Kidney (tissue), 14 donors: ENCODE data around the gene ADARB2. TPM values are rescaled to one million over a fixed set of nuclear protein-coding genes. Genes with fewer than 3 reads are reported as not detected.

Source experiments
- DNase-seq, 5 donors: peaks; one replicate each; pipeline ENCODE4 v3.0.0-alpha.2; 2013 to 2020
- FAIRE-seq: peaks from 2 replicates; lab custom pipeline; 2012; peaks lifted over from hg19 to GRCh38; lab: Jason Lieb, UNC
- H3K27ac ChIP-seq, 2 donors: one replicate each; pipeline ENCODE4 v1.7.0; 2013; ENCODE audit warnings: low read depth in 2 of 2, low read length in 2 of 2, inconsistent platforms in 1 of 2
- H3K27me3 ChIP-seq: one replicate; pipeline ENCODE4 v1.7.1; 2013; ENCODE audit warnings: low read length, inconsistent platforms; ENCODE audit not compliant: control insufficient read depth, insufficient read depth
- H3K36me3 ChIP-seq, 3 donors: one replicate each; pipeline versions ENCODE4 v1.7.0 to v1.7.1; 2013; ENCODE audit warnings: low read length in 3 of 3, control low read depth in 1 of 3, inconsistent platforms in 1 of 3; ENCODE audit not compliant: insufficient read depth in 3 of 3, control insufficient read depth in 2 of 3
- H3K4me1 ChIP-seq, 3 donors: one replicate each; pipeline versions ENCODE4 v1.7.0 to v1.7.1; 2013; ENCODE audit warnings: low read length in 3 of 3, inconsistent platforms in 1 of 3, low read depth in 1 of 3; ENCODE audit not compliant: control insufficient read depth in 2 of 3, insufficient read depth in 2 of 3
- H3K4me3 ChIP-seq, 3 donors: one replicate each; pipeline versions ENCODE4 v1.7.0 to v1.8.1; 2013; ENCODE audit warnings: low read length in 3 of 3, control low read depth in 1 of 3, inconsistent platforms in 1 of 3
- H3K9ac ChIP-seq, 3 donors: one replicate each; pipeline versions ENCODE4 v1.7.0 to v1.7.1; 2013; ENCODE audit warnings: low read length in 3 of 3, control low read depth in 1 of 3, inconsistent platforms in 1 of 3
- H3K9me3 ChIP-seq, 3 donors: one replicate each; pipeline versions ENCODE4 v1.7.0 to v1.7.1; 2013; ENCODE audit warnings: low read length in 3 of 3, control low read depth in 1 of 3, inconsistent platforms in 1 of 3; ENCODE audit not compliant: control insufficient read depth in 2 of 3, insufficient read depth in 1 of 3
- intact Hi-C: fragments of 100-400 bp; cut with DNase I; formaldehyde crosslinking; loops from one replicate; pipeline ENCODE4 v1.11.1; 2022
- polyA plus RNA-seq: library from polyadenylated mRNA; stranded (reverse); fragments of 350-450 nt; fragmentation: Illumina TruSeq; extraction: RNeasy Lipid Tissue Mini Kit (QIAGEN cat#74804); gene quantifications from one replicate; pipeline ENCODE4 v1.2.3, GENCODE V29; 2014; ENCODE audit warnings: low read depth, low replicate concordance; ENCODE audit not compliant: insufficient read depth
- total RNA-seq: library from RNA; stranded (reverse); fragmentation: NEBNext Ultra II Directional; extraction: Animal tissue kit (Norgen Biotek cat#: 25700); gene quantifications from one replicate; pipeline ENCODE4 v1.2.1, GENCODE V29; 2021
- TF ChIP-seq, protein P1 (sequence below): IDR thresholded peaks from 3 replicates; pipeline ENCODE4 v1.5.1; 2012; ENCODE audit warnings: mild to moderate bottlenecking, moderate library complexity, borderline replicate concordance; ENCODE audit not compliant: insufficient read depth; ENCODE audit errors: extremely low read depth
- donor health status: control.
- donor health status: control.
- donor health status: control.
- donor health status: control.
- donor health status: control.
- donor health status: DM: yes; HTN: yes; CAD: no.
- donor health status: Normal renal cell carcinoma (clear cell type).

ADARB2 gene
- total and polyA plus RNA-seq, 2 donors from 2014 or later: 1.0 to 1.3 TPM

DNA sequence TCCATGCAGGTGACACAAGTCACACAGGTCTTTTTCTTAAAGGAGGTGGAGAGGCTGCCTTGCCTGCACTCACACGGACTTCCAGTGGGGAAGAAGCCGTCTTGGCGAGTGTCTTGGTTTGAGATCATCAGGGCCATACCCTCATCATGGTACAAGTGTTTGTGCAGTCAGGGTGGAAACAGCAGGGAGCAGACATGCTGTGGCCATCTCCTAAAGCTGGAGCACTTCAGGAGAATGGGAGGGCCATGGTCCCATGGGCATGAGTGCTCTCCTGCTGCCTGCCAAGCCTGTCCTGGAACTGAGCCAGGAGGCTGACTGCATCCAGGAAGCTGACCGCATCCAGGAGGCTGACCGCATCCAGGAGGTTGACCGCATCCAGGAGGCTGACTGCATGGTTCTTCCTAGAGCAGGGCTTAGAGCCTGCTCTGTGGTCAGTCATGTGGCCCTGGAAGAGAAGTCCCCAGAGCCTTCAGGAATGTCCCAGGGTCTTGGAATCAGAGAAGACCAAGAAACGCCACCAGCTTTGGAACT is 98.4 kb downstream of the ADARB2 start:
- Histone ChIP-seq H3K4me1 (no peaks in the 10 kb centered on the region), H3K27me3 (no peaks in the 10 kb centered on the region), H3K27ac (no peak overlapping the region), H3K9ac (no peak overlapping the region), H3K36me3 (no peaks in the 10 kb centered on the region), H3K9me3 (no peaks in the 10 kb centered on the region), H3K4me3 (no peak overlapping the region)
- TF ChIP-seq, protein P1, sequence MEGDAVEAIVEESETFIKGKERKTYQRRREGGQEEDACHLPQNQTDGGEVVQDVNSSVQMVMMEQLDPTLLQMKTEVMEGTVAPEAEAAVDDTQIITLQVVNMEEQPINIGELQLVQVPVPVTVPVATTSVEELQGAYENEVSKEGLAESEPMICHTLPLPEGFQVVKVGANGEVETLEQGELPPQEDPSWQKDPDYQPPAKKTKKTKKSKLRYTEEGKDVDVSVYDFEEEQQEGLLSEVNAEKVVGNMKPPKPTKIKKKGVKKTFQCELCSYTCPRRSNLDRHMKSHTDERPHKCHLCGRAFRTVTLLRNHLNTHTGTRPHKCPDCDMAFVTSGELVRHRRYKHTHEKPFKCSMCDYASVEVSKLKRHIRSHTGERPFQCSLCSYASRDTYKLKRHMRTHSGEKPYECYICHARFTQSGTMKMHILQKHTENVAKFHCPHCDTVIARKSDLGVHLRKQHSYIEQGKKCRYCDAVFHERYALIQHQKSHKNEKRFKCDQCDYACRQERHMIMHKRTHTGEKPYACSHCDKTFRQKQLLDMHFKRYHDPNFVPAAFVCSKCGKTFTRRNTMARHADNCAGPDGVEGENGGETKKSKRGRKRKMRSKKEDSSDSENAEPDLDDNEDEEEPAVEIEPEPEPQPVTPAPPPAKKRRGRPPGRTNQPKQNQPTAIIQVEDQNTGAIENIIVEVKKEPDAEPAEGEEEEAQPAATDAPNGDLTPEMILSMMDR: no peak
- intact Hi-C loops: no loop called here
- DNase-seq: peak in 1 of 5 donors; percentile 69
- no peak for FAIRE-seq

DNA sequence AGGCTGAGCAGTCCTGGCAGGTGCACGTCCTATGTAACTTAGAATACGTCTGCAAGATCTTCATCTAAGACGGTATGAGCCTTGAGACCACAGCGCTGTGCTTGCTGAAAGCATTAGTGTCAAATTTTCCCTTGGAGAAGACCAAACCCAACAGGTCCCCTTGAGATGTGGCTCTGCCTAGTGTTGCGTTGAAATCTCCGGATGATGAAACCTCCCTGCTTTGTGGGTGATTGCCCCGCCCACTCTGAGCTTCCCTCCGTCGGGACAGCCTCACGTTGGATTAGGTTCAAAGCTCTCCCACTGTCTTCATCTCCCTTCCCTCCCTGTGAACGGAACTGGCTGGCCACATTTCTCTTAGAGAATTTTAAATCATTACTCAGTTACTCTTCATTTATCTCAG is 102.0 kb downstream of the ADARB2 start:
- H3K27me3 ChIP-seq: no peaks in the 10 kb centered on the region
- H3K9me3 ChIP-seq: no peaks in the 10 kb centered on the region
- no peak for FAIRE-seq
- TF ChIP-seq, protein P1: no peak
- H3K36me3 ChIP-seq: no peaks in the 10 kb centered on the region
- DNase-seq: no peak
- intact Hi-C loops: no loop called here
- H3K27ac ChIP-seq: no peak overlapping the region
- no peak overlapping the region for H3K9ac ChIP-seq
- H3K4me1 ChIP-seq: no peaks in the 10 kb centered on the region
- H3K4me3 ChIP-seq: no peak overlapping the region

DNA sequence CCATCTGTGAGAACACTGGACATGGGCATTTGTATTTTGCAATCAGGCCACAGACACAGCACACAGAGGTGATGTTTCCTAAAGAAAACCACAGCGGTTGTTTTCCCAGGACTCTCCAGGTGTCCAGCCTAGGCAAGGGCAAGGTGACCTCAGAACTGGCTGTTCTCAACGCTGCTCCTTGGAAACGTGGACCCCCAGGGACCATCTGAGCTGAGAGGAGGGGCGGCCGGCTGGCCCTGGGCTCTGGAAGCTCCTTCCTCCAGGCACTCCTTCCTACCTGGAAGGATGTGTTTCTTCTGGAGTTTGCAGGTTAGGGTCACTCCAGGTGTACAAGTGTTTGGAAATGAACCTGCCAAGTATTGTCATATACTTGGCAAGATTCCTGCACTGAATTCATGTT is 103.1 kb downstream of the ADARB2 start:
- no peaks in the 10 kb centered on the region for H3K36me3 ChIP-seq
- H3K27me3 ChIP-seq: no peaks in the 10 kb centered on the region
- no peak overlapping the region for H3K4me3 ChIP-seq
- no peak overlapping the region for H3K27ac ChIP-seq
- intact Hi-C loops: no loop called here
- FAIRE-seq: no peak
- H3K9me3 ChIP-seq: no peaks in the 10 kb centered on the region
- no peak overlapping the region for H3K9ac ChIP-seq
- DNase-seq: no peak
- no peaks in the 10 kb centered on the region for H3K4me1 ChIP-seq
- TF ChIP-seq, protein P1: no peak

DNA sequence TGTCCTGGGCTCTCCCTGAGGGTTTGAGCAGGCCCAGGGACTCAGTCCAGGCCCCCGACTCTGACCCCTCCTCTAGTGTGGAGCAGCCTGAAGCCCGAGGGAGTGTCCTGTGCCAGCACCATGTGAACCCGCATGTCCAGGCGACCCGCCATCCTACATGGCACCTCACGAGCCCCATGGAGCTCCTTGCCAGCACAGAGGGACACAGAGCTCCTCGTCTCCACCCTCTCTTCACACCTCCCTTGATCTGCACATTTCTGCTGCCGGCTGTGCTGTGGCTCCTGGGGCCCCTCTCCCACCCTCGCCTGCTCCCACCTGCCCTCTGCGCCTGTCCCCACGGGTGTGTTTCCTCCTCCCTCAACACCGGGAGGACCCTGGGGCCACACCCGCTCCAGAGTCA is 103.5 kb downstream of the ADARB2 start:
- DNase-seq (no peak), FAIRE-seq (no peak)
- no peaks in the 10 kb centered on the region for H3K27me3 ChIP-seq
- no peaks in the 10 kb centered on the region for H3K9me3 ChIP-seq
- TF ChIP-seq, protein P1: no peak
- no peak overlapping the region for H3K27ac ChIP-seq
- intact Hi-C loops: no loop called here
- no peaks in the 10 kb centered on the region for H3K36me3 ChIP-seq
- H3K4me1 ChIP-seq: no peaks in the 10 kb centered on the region
- H3K9ac ChIP-seq: no peak overlapping the region
- no peak overlapping the region for H3K4me3 ChIP-seq
